22Rv1 (cell line): Measurements from ENCODE around the gene OR5K3.

Source experiments
- H3K27ac ChIP-seq: fragments of 450-650 bp; 2 replicates; pipeline ENCODE4 v1.5.1; 2017
- CTCF ChIP-seq: fragments of 450-650 bp; IDR thresholded peaks from 2 replicates; pipeline ENCODE4 v1.5.1; 2017; ENCODE audit warnings: mild to moderate bottlenecking
- ZFX ChIP-seq: fragments of 450-650 bp; IDR thresholded peaks from 2 replicates; pipeline ENCODE4 v1.6.1; 2017; ENCODE audit warnings: antibody characterized with exemption, borderline replicate concordance

Gene OR5K3

GRCh38 chr3:98433764-98434163, 43.3 kb downstream of the OR5K3 start:
- TF ChIP-seq ZFX (no peak), CTCF (no peak)
- no peak overlapping the region for H3K27ac ChIP-seq

- no peak for TF ChIP-seq CTCF
- H3K27ac ChIP-seq = no peak overlapping the region
Observed at GRCh38 chr3:98434412-98434811, 43.9 kb downstream of the OR5K3 start.

- no peak for TF ChIP-seq ZFX
- no peak for TF ChIP-seq CTCF
- H3K27ac ChIP-seq = no peak overlapping the region
Observed at GRCh38 chr3:98440283-98440682, 49.8 kb downstream of the OR5K3 start.
